Activated naive CD4-positive, alpha-beta T cell treated with Interleukin-2 at 50 U/mL for 16 hours (primary cell): ENCODE measurements around the gene TRAK1.
A peak's percentile ranks its signal among the peaks of the same experiment; 100 is the strongest.

ENCODE experiments used
- DNase-seq: peaks from one replicate; pipeline ENCODE4 v3.0.0-alpha.2; 2020

TRAK1 gene

DNA sequence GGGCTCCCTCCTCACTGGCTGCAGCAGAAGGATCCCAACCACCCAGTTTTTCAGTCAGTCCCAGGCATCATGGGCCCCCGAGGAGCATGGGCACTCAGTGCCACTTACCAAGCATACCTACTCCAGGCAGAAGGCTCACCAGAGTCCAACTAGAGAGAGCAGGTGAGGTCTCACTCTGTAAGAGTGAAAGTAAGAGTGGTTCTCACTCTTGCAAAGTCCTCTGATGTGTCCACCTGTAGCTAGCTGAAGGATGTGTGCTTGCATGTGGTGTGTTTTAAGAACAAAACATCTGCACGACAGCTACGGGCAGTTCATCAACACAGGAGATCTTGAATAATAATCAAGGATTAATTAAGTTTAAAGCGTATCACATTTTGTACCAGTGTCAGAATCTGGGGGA lies 125.1 kb downstream of the TRAK1 start:
- DNase-seq, result no peak

DNA sequence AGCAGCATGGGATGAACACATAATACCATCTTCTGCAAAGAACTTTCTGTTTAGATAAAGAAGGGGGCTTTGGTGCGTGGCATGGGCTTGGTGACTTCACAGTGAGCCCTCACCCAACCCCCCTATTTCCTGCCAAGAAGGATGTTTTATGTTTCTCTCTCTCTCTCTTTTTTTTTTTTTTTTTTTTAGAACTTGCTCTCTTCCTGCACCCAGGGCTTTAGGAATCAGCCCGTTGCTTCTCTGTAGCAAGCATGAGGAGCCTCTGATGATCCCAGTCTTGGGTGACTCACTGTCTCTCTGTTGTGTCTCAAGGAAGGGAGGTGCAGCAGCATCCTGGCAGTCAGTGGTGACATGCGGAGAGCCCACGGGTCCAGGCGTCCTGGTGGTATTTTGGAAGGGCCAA lies 125.8 kb downstream of the TRAK1 start:
- no peak for DNase-seq

DNA sequence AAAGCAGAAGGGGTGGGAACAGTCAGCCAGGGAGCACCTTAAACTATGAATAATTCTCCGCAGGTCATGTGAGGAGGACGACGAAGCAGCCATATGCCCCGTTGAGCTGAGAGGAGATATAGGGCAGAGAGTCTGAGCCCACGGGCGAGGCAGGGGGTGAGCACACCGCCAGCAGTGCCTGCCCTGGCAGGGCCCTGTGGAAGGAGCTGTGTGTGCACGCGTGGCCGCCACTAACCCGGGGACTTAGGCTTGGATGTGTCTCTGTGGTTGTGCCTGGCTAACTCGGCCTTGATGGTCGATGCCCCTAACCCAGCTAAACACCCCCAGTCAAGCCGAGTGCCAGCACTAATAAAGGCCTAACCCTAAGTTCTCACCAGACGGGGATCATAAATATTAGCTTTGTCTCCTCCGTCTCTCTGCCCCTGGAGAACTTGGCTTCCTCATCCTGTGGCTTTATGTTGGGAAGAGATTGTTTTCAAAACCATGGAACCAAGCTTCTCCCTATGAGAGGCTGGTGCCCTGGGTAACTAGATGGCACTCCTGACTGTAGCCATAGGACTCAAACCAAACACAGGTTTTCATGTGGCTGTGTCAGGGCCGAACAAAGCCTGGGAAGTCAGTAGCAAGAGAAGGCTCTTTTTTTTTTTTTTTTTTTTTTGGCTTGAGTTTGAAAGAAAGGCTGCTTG lies 129.4 kb downstream of the TRAK1 start:
- no peak for DNase-seq

DNA sequence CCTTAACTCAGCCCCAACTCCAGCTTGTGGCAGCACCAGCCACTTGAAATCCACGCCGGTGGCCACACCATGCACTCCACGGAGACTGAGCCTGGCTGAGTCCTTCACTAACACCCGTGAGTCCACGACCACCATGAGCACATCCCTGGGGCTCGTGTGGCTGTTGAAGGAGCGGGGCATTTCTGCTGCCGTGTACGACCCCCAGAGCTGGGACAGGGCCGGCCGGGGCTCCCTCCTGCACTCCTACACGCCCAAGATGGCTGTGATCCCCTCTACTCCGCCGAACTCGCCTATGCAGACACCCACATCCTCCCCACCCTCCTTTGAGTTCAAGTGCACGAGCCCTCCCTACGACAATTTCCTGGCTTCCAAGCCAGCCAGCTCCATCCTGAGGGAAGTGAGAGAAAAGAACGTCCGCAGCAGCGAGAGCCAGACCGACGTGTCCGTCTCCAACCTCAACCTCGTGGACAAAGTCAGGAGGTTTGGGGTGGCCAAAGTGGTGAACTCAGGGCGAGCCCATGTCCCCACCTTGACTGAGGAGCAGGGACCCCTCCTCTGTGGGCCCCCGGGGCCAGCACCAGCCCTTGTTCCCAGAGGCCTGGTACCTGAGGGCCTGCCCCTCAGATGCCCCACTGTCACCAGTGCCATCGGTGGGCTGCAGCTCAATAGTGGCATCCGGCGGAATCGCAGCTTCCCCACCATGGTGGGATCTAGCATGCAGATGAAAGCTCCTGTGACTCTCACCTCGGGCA lies 132.0 kb downstream of the TRAK1 start:
- no peak for DNase-seq

DNA sequence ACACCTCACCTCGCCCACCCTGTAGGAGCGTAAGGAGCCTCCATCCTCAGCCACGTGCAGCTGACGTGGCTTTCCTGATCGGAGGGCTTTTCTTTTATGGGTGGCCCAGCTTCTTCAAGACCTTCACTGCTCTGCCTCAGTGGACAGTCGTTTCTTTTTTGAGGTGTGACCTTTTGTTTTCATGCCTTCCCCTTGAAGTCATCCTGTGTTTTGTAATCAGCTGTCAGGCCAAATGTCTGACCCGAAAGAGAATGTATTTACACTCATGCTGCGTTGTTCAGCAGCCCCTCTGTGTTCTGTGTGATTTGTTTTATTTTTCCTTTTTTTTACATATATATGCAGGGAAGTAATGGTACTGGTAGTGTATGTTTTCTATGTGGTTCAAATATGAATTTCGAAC lies 133.0 kb downstream of the TRAK1 start:
- no peak for DNase-seq

DNA sequence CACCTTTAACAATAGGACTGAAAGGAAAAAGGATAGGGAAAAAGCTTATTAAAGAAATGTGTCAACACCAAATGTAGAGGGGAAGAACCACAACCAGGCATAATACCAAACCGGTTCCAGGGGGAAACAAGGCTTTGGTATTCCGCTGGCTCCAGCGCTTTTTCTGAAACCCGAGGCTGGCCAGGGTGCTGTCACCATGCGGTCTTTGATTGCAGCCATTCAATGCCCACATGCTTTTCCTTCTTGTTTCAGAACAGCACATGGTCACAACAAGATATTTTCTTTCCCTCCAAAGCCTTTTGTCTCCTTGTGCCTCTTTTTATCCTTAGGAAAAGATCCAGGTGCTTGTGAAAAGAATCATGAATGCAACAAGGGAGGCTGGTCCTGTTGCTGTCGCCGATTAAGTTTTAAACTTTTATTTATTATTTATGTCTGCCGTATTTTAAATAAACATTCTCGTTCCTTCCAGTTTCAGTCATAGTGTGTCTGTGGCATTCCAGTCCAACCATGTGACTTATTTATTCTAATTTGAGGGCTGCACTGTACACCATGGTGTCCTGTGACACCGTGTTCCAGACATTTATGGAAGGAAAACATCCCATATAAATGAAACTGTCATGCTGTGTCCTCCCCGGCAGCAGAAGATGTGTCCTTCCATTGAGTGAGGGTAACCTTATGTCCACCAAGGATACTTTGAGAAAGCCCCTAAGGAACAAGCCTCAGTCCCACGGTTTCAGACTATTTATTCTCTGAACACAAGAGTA lies 133.7 kb downstream of the TRAK1 start:
- no peak for DNase-seq

DNA sequence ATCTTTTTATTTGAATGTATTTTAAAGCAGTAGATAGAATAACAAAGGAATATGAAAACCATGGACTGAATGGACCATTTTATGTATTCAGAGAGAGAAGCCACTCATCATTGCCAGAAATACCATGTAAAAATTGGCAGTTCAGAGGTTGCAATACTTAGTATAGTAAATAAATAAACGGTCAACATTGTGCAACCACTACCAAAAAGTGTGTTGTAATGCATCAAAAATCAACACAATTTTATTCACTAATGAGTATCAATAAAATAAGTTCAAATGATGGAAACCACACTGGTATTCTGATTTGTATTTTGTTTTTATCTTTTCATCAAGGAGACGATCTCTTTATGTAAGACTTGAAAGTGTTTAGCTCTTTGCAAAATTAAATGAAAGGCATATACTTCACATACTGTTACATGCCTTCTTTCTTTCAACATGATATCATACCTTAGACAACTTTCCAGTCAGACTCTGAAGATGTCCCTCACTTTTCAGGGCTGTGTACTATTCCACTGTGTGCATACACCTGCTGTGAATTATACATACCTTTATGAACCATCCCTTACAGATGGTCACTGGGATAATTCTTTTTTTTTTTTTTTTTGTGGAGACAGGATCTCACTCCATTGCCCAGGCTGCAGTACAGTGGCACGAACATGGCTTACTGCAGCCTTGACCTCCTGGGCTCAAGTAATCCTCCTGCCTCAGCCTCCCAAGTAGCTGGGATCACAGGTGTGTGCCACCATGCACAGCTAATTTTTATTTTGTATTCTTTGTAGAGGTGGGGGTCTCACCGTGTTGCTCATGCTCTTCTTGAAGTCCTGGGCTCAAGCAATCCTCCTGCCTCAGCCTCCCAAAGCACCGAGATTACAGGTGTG lies 134.6 kb downstream of the TRAK1 start:
- DNase-seq, result no peak

DNA sequence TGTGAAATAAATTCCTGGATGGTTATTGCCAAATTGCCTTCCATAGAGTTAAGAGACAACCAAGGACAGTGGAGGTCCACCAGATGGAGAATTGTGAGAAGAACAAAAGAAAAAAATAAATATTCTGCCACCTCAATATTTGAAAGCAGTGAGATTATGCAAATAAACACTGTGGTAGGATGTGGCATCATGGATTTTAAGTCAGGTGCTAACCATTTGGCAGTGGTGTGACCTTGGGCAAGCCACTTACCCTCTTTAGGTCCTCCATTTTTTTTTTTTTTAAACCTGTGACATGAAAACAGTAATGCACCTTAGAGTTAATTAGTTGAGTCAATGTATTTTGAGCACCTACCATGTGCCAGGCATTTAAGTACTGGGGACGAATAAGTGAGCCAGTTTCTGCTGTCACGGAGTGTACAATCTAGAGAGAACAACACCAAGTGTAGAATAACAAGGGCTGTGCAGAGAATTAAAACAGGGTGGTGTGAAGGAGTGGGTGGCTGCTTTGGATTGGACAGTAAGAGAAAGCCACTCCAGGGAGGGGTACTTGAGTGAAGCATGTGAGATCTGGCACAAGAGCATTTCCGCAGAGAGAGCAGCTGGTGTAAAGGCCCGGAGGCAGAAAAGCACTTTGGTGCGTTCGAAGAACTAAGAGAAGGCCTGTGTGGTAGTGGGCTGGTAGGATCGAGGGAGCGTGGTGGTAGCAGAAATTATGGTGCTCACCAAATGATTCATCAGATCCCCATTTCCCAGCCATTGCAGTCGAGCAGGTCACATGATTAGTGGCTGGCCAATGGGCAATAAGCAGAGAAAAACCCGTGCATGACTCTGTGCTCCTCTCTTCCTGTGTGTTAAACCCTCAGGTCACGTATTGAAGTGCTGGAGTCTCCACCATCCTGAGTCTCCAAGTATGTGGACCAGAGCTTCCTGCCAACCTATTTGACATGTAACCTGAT lies 135.6 kb downstream of the TRAK1 start:
- no peak for DNase-seq

DNA sequence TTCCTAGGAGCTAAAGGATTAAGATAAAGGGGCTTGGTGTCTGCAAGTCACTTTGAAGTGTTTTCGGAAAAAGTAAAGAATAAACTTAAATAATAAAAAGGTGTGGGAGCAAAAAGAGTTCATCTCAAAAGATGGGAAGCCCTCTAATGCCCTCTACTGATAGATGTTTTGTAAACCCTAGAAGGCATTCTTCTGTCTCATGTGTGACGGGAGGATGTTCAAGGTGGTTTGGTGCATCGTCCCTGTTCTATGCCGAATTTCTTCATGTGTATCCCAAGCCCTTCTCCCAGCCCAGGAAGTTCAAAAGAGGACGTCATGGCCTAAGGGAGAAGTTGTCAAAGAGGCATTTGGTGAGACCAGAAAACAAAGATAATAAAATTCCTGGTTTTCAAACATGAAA lies 137.6 kb downstream of the TRAK1 start:
- DNase-seq, result no peak

DNA sequence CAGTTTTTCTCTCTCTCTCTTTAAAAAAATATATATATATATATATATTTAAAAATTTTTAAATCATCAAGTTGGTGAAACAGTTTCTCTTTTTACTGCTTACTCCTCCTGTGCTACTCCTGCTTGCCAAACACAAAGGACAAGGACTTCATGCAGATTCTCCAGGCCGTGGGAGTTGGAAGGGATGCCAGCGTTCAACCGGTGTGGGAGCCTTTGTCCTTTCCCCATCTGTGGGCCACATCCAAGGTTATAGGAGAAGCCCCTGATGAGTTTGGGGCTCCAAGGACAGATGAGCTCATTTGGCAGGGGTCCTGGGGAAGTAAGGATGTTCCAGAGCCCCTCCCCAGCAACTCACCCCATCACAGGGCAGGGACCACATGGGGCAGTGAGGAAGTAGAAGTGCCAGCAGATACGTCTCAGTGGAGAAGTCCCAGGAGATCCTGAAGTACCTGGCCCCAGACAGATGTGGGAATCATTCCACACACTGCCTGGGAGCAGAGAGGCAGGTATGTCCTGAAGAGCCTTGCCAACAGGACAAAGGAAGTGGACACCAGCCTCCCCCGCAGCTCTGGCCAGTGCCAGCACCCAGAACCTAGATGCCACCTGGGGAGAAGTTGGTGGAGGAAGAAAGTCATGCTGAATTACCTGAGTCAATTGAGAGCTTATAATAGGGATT lies 138.2 kb downstream of the TRAK1 start:
- no peak for DNase-seq

DNA sequence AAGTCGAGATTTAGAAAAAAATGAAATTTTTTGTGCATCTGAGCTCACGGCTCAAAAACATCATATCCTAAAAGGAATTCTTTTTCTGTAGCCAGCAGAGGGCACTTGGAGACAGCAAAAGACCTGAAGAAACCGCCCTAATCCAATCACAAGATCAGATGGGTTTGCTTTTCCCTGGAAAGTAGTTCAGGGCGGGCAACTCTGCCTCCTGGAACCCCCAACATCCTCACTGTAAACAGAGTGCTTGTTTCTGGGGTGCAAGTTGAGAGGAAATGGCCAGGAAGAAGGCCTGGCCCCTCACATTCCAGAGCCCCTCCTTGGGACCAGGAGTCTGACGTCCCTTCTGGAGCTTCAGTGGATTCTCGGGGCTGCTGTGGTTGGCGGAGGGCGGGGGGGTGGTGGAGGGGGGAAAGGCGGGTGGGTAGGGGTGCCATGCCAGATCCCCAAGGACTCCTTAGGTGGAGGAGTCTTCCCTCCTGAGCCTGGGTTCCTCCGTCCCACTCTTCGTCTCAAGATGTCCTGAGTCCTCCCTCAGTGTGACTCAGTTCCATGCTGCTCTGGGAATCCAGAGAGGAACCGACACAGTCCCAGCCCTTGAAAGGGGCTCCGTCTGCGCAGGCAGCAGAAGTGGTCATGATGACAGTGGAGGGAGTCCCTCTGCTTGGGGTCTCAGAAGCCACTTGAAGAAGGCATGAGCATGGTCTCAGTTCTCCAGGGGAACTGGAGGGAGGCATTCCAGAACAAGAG lies 139.0 kb downstream of the TRAK1 start:
- no peak for DNase-seq

DNA sequence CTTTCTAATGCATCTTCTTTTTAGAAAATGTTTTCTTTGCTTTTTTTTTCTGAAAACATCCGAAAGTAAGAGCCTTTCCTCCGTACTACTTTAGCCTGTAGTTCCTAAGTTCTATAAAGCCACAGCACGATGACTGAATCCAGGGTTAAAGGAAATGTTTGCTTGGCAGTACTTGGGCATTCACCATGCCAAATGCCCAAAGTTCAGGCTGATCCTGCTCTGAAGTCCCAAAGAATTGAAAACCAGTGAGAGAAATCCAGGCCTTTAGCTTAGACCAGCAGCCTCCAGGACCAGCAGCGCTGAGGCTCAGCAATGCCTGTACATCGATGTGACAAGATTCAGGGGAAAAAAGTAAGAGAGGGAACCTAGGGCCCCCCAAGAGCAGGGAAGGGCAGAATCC lies 139.7 kb downstream of the TRAK1 start:
- no peak for DNase-seq

DNA sequence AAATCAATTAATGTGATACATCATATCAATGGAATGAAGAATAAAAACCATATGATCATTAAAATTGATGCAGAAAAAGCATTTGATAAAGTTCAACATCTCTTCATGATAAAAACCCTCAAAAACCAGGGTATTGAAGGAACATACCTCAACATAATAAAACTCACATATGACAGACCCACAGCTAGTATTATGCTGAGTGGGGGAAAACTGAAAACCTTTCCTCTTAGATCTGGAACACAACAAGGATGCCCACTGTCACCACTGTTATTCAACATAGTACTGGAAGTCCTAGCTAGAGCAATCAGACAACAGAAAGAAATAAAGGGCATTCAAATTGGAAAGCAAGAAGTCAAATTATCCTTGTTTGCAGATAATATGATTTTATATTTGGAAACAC lies 144.4 kb downstream of the TRAK1 start:
- DNase-seq, result no peak

DNA sequence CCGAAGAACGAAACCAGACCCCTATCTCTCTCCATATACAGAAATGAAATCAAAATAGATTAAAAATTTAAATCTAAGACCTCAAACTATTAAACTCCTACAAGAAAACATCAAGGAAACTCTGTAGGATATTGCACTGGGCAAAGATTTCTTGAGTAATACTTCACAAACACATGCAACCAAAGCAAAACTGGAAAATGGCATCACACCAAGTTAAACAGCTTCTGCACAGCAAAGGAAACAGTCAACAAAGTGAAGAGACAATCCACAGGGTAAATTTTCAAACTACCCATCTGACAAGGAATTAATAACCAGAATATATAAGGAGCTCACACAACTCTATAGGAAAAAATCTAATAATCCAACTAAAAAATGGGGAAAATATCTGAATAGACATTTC lies 145.5 kb downstream of the TRAK1 start:
- no peak for DNase-seq

DNA sequence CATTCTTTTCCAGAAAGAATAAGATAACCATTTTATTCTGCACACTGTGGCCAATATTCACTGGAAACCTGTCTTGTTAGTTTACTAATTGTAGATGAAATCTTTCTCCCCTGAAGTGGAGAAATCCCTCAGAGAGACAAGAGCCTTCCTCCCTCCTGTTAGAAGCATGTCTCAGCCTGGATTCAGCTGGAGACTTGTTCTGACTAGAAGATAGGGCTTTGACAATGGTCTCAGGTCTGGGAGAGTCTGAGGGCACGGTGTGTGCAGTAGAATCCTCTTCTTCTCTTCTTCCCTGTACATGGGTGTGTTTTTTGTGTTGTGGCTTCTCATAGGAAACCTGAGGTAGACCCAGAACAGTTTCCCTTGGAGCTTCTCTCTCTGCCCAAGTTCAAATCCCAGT lies 154.9 kb downstream of the TRAK1 start:
- no peak for DNase-seq

DNA sequence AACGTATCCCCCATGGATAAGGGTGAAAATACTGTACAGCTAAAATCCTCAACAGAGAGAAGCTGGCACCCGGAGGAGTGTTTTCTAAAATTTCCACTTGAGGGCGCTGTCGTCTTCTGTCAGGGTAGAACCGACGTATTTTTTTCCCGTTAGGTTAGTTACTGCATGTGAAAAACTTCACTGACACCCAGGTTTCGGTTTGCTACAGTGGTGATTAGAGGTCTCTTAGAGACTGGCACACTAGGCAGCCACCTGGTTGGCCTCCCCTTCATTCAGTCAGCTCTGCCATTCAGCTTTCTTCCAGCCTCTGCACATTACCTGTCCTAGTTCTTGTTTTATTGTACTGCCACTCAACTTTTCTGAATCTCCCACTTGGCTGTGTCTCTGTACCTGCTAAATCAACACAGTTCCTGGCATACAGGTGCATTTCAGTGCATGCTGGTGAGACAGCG lies 156.4 kb downstream of the TRAK1 start:
- DNase-seq, result peak; percentile 52

DNA sequence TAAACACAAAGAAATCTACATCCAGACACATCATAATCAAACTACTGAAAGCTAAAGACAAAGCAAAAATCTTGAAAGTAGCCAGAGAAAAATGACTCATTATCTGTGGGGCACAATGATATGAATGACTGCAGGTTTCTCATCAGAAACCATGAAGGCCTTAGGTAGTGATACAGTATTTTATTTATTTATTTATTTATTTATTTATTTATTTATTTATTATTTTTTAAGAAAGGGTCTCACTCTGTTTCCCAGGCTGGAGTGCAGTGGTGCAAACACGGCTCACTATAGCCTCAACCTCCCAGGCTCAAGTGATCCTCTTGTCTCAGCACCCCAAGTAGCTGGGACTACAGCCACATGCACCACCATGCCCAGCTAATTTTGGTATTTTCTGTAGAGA lies 159.6 kb downstream of the TRAK1 start:
- DNase-seq, result no peak

DNA sequence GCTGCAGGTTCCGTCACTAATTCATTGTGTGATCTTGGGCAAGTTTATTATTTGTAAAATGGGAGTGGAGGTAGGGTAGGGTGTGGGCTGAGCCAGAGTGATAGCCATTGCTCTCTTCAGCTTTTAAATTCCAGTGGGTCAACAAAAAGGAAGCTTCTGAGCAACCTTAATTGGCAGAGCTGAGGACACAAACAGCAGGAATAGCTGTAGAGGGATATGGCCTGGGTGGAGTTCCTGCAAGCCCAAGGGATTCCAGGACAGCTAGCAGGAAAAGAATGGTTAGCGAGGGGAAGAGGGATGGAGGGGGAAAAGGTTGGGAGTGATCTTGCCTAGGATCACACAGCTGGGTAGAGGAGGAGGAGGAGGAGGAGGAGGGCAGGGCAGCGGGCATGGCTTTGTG lies 163.4 kb downstream of the TRAK1 start:
- DNase-seq, result no peak

DNA sequence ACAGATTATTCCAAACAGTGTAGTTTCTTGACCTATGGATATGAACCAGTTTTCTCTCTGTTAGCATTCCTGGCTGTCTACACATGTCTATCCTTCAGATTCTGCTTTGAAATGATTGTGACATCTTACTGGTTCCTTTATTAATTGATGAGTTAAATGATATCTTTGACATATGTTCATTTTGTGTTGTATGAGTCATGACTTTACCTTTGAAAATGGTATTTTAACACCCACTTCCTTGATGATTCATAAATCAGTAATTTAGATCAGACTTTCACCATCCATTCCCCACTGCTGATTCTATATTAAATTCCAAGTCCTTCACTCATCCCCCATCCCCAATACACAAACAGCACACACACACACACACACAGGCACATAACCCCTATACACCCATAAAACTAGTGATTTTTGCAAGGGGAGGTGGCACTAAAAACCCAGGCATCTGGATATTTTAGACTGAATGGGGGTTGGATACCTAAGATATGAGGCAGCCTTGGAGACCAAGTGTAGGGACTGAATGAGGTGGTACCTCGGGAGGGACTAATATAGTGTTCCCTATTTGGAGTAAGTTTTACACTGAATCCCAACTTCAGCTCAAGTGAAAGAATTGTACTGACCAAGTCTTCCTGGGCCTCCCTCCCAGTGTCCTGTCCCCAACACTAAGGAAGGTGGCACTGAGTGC lies 165.1 kb downstream of the TRAK1 start:
- DNase-seq, result no peak

DNA sequence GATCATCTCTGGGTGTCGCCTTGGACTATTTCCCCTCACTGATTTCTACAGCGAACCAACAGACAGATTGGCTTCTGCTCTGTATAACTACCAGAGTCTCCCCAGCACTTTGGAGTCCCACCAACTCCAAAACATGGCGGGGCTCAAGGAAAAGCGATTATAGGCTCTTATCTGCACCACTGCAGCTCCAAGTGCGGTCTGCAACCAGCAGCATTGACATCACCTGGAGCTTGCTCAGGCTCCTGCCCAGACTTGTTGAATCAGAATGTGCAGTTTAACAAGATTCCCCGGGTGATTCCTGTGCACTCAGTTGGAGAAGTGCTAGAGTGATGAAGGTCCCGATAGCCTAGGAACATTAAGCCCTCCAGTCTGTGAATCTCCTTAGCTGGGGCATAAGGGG lies 165.8 kb downstream of the TRAK1 start:
- DNase-seq, result no peak
